HG02943 (cell line): ENCODE measurements around the gene APOB.

Source experiments
- ATAC-seq: cut with Tn5 transposase; IDR thresholded peaks from one replicate; pipeline ENCODE4 v1.9.1; 2021; ENCODE audit warnings: mild to moderate bottlenecking, low read depth, moderate library complexity; ENCODE audit not compliant: unreplicated experiment

The APOB gene

GRCh38 chr2:21007129-21008013 is 36.5 kb downstream of the APOB start:
- no peak for ATAC-seq

- no peak for ATAC-seq
Observed at GRCh38 chr2:21006423-21007128, 37.3 kb downstream of the APOB start.

GRCh38 chr2:21005700-21006422 is 38.0 kb downstream of the APOB start:
- no peak for ATAC-seq

GRCh38 chr2:21005111-21005699 is 38.7 kb downstream of the APOB start:
- no peak for ATAC-seq

GRCh38 chr2:21004181-21004572 is 39.7 kb downstream of the APOB start:
- ATAC-seq = no peak

- no peak for ATAC-seq
Observed at GRCh38 chr2:21003572-21004180, 40.2 kb downstream of the APOB start.

- ATAC-seq = no peak
Observed at GRCh38 chr2:21002814-21003192, 41.1 kb downstream of the APOB start.

- ATAC-seq = no peak
Observed at GRCh38 chr2:21001988-21002813, 41.7 kb downstream of the APOB start.

GRCh38 chr2:21001225-21001946 is 42.5 kb downstream of the APOB start:
- ATAC-seq = no peak

- ATAC-seq = no peak
Observed at GRCh38 chr2:20999906-21000645, 43.8 kb downstream of the APOB start.

GRCh38 chr2:20998972-20999905 is 44.6 kb downstream of the APOB start:
- no peak for ATAC-seq

- no peak for ATAC-seq
Observed at GRCh38 chr2:20997953-20998722, 45.7 kb downstream of the APOB start.

- no peak for ATAC-seq
Observed at GRCh38 chr2:20994130-20994529, 49.7 kb downstream of the APOB start.

GRCh38 chr2:20992201-20992711 is 51.6 kb downstream of the APOB start:
- no peak for ATAC-seq

GRCh38 chr2:20990442-20991430 is 53.1 kb downstream of the APOB start:
- ATAC-seq = no peak
